HG02642 (cell line): ENCODE data around the gene SBNO2.
A peak's percentile ranks its signal among the peaks of the same experiment; 100 is the strongest.

Source experiments
- ATAC-seq: cut with Tn5 transposase; IDR thresholded peaks from one replicate; pipeline ENCODE4 v1.9.1; 2021; ENCODE audit warnings: mild to moderate bottlenecking; ENCODE audit not compliant: unreplicated experiment, poor library complexity

SBNO2 gene

DNA sequence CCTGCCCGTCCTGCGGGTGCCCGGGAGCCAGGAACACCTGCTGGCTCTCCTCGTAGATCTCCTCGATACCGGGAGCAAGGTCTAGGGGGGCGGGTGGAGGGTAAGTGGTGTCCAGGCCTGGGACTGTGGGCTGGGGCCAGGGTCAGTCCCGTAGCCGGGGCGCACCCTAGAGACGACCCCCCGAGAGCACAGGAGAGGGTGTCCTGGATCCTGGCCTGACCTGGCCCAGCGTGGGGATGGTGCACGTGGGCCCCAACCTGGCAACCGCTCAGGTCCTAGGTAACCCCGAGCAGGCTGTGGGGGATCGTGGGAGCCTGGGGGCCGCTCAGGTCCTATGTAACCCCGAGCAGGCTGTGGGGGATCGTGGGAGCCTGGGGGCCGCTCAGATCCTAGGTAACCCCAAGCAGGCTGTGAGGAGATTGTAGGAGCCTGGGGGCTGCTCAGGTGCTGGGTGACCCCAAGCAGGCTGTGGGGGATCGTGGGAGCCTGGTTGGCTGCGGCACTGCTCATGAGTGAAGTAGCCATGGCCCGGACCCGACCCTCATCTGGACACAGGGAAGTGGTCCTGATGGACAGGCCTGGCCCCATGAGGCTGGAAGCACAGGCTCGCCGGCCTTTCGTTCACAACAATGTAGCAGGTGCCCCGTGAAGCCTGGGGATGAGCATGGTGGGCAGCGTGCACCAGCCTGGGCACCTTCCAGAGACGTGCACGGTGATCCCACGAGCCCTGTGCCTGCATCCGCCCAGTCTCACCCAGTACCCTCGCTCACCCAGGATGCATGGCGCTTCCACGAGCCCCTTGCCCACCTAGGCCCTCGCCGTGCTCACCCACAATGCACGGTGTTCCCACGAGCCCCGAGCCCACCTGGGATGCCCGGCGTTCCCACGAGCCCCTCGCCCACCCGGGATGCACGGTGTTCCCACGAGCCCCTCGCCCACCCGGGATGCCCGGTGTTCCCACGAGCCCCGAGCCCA lies 64.1 kb downstream of the SBNO2 start:
- no peak for ATAC-seq

DNA sequence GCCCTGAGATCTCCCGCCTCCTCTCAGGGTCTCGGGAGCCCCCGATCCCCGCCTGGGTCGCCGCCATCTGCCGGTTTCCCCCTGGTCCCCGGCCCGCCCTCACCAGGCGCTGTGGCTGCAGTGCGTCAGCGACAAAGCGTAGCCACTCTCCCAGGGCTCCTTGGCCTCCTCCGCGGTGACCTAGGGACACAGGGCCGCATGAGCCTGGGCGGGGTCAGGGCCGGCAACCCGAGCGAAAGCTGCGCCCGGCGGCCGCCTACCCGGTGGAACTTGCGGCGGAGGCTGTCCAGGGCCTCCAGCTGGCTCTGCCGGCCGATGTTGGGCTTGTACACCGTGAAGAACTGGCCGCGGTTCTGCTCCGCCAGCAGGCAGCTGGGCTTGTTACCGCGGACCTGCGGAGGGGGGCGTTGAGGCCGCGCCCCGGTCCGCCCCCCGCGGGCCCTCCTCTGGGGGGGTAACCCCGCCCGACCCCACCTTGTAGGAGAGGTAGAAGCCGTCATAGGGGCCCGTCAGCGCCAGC lies 65.0 kb downstream of the SBNO2 start:
- ATAC-seq: no peak

DNA sequence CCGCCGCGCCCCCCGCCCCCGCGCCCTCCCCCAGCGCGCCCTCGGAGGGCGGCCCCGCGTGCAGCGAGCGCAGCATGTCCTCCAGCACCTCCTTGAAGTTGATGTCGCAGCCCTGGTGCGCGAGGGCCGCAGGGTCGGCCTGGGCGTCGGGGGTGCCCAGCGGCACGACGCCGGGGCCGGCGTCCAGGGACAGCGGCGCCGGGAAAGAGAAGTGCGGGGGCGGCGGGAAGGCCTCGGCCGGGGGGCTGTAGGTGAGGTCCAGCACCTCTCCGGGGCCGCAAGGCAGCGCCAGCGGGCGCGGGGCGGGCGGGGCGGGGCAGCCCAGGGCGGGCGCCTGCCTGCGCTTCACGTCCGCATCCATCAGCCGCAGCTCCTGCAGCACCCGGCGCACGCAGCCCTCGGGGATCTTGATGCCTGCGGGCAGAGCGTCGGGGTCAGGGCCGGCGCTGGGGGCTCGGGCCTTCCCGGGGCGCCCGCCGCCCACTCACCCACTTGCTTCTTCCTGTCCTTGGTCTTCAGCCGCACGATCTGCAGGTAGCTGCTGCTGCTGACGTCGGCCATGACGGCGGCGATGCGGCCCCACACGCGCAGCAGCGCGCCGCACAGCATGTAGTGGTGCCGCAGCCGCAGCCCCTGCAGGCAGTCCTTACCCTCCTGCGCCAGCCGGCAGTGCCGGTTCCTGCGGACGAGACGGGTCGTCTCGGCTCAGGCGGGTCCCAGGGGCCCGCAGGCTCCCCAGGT lies 65.6 kb downstream of the SBNO2 start:
- no peak for ATAC-seq

DNA sequence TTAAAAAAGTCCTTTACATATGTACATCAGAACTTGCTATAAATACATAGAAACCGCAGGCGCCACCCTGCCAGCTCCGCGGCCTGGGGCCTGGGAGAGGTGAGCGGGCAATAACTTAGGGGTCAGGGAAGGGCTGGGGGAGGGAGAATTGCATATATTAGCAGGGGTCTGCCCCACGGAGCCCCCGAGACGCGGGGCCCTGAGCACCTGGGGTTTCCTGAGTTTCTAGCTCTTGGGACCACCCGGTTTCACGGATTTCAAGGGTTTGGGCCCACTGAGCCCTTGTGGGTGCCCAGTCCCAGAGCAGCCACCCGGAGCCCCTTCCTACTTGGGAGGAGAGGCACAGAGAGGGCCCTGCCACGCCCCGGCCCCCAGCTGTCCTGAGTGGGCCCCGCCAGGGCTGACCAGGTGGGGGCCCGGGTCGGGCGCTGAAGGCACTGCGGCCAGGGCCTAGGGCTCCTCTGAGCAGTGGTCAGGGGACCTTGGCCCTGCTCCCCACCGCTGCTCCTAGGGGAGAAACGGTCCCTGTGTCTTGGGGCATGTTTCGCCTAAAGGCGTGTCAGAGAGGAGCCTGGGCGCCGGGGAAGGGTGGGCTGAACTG lies 66.3 kb downstream of the SBNO2 start:
- no peak for ATAC-seq

DNA sequence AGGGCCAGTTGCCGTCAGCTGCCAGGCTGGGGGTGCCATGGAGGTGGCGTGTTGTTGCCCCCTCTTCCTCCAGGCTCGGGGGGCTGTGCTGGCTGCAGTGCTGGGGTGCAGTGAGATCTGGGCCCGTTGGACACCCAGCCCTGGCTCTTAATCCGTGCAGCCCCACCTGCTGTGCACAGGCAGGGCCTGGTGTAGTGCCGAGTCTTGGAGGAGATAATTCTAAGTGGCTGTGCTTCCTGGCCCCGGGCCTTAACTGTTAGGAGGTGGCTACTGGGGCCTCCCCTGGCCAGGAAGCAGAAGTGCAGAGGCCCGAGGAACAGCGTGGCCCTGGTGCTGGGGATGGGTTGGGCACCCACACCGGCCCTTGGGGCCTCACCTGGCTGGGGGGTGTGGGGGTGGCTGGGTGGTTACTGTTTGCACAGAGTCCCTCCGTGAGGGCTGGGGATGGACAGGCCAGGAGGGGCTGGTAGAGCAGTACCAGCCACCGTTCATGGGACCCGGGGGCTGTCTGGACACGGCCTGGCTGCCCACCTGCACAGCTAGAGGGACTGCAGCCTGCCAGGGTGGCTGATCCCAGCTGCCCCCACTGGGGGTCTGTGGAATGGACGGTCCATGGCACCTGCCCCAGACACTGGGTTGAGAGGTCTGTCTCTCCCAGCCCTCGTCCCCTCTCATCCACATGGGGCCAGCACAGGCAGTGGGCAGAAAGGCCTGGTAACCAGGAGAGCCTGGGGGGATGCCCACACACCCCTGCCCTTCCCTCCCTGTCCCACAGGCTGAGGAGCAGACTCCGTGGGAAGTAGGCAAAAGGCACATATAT lies 67.0 kb downstream of the SBNO2 start:
- no peak for ATAC-seq

DNA sequence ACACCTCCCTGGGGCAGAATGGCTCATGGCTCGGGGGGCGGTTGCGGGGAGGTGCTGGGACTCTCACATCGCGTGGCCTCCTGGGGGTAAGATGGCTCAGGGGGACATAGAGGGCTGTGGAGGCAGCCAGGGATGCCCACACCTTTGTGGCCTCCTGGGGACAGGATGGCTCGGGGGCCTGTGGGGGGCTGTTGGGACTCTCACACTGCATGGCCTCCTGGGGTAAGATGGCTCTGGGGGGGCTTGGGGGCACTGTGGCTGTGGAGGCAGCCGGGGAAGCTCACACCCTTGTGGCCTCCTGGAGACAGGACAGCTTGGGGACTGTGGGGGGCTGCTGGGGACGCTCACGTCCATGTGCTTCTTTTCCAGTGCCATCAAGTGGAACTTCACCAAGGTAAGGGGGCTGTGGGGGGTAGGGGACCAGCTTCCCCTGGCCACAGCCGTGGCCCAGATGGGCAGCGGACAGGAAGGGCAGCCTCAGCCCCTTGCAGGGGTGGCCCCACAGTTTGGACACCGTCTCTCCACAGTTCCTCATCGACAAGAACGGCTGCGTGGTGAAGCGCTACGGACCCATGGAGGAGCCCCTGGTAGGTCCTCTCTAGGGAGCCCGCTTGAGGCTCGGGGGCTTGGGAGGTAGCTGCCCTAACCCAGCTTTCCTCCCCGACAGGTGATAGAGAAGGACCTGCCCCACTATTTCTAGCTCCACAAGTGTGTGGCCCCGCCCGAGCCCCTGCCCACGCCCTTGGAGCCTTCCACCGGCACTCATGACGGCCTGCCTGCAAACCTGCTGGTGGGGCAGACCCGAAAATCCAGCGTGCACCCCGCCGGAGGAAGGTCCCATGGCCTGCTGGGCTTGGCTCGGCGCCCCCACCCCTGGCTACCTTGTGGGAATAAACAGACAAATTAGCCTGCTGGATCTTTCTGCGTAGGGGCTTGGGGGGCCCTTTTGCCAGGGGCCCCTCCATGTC lies 67.9 kb downstream of the SBNO2 start:
- no peak for ATAC-seq

DNA sequence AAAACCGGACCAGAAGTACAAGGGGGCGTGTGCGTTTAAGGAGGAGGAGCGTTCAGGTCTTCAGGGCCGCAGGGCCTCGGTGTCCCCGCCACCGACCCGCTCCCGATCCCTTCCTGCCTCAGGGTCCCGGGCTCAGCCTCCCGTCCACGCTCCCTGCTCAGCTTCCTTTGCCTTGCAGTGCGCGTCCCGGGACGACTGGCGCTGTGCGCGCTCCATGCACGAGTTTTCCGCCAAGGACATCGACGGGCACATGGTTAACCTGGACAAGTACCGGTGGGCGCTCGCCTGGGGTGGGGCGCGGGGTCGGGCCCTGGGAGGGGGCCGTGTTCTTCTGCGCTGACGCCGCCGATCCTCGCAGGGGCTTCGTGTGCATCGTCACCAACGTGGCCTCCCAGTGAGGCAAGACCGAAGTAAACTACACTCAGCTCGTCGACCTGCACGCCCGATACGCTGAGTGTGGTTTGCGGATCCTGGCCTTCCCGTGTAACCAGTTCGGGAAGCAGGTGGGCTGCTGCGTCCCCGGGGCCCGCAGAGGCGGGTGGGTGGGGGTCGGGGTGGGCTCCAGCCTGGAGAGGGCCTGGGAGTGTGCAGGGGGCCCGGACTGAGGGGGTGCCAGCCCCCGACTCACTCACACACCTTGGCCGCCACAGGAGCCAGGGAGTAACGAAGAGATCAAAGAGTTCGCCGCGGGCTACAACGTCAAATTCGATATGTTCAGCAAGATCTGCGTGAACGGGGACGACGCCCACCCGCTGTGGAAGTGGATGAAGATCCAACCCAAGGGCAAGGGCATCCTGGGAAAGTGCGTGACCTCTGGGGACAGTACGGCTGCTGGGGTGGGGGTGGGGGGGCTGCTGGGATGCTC lies 68.8 kb downstream of the SBNO2 start:
- no peak for ATAC-seq

DNA sequence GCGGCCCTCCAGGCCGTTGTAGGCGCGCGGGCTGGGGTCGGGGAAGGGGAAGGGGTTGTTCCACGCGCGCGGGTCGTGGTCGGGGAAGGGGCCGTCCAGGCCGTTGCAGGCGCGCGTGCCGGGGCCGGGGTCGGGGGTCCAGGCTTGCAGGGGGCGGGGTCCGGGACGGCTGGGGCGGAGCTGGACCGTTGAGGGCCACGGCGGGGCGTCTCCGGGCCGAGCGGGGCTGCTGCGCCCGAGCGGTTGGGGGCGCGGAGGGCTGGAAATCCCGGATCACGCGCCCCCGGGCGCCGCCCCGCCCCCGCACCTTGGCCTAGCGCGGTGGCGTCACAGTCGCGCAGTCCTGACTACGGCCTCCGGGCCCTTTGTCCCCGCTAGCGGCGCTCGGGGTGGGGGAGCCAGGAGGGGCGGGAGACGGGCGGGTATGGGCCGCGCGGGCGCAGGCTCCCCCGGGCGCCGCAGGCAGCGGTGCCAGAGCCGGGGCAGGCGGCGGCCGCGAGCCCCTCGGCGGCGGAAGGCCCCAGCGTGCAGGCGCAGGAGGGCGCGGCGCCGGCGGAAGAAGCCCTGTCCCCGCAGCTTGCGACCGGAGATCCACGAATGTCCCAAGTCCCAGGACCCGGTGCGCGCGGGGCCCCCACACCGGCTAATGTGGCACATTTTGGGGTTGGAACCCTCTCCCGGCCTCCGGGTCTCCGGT lies 69.6 kb downstream of the SBNO2 start:
- ATAC-seq: peak; percentile 37

DNA sequence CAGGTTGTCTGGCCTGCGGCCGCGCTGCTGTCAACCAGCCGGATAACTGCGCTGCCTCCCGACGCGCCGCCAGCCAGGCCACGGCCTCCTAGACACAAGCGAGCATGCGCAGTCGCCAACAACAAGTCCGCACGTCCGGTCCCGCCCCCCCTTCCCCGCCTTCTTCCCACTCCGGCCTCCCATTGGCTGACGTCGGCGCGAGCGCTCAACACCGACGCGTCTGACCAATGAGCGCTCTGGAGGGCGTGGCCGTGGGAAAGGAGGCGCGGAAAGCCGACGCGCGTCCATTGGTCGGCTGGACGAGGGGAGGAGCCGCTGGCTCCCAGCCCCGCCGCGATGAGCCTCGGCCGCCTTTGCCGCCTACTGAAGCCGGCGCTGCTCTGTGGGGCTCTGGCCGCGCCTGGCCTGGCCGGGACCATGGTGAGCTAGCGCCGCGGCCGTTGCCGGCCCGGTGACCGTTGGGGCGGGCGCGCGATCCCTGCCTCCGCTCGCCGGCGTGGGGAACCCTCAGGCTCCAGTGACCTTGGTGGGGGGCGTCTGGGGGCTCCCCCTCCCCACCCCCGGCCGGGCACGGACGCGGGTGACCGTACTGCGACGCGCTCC lies 70.3 kb downstream of the SBNO2 start, which contains the start of gene GPX4:
TSS of gene GPX4 (plus strand) at position 287 of the 603 bp plus-strand sequence. CDS start at position 337, 50 bp downstream.
- ATAC-seq: peak; percentile 80

DNA sequence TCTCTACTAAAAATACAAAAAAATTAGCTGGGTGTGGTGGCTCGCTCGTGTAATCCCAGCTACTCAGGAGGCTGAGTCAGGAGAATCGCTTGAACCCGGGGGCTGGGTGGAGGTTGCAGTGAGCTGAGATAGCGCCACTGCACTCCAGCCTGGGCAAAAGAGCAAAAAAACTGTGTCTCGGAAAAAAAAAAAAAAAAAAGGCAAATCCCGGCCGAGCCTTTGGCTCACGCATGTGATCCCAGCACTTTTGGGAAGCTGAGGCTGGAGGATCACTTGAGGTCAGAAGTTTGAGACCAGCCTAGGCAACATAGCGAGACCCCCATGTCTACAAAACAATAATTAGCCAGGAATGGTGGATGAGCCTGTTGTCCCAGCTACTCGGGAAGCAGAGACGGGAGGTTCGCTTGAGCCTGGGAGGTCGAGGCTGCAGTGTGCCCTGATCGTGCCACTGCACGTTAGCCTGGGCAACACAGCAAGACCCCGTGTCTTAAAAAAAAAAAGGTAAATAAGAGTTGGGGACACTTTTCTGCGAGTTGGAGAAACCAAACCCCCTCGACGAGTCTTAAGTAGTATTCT lies 70.8 kb downstream of the SBNO2 start:
- ATAC-seq: no peak

DNA sequence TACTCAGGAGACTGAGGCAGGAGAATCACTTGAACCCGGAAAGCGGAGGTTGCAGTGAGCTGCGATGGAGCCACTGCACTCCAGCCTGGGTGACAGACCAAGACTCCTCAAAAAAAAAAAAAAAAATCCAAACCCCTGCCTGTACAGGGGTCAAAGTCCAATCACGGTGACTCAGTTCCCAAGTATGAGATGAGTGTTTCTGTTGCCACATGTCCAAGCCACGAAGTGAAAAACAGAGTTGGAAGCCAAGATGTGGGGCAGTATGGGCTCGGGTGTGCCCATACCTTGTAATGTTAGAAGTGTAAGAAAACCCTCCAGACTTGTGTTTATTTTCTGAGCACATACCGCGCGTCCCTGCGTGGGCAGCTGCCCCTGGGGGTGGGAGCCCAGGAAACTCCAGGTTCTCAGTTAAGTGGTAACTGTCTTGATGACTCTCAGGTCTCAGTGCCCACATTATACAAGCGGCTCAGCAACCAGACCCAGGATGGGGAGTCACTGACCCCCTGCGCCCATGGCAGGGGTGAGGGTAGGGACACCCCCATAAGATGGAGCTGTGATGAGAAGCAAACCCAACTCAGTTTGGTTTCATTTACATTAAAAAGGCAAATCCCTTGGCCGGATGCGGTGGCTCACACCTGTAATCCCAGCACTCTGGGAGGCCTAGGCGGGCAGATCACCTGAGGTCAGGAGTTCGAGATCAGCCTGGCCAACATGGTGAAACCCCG lies 71.5 kb downstream of the SBNO2 start:
- ATAC-seq: no peak

DNA sequence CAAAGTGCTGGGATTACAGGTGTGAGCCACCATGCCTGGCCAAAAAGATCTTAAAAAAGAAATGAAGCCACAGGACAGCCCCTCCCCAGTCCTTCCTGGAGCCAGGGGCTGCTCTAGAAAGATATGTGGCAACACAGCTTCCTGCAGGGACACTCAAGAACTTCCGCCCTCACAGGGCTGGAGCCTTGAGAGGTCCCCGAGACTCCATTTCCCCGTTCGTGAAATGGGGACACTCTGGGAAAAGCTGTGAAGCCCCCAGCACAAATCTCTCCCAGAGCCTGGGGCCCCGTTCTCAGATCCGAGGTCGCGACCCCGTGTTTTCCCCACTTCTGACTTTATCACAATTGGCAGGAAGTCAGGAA lies 72.8 kb downstream of the SBNO2 start:
- ATAC-seq: no peak

DNA sequence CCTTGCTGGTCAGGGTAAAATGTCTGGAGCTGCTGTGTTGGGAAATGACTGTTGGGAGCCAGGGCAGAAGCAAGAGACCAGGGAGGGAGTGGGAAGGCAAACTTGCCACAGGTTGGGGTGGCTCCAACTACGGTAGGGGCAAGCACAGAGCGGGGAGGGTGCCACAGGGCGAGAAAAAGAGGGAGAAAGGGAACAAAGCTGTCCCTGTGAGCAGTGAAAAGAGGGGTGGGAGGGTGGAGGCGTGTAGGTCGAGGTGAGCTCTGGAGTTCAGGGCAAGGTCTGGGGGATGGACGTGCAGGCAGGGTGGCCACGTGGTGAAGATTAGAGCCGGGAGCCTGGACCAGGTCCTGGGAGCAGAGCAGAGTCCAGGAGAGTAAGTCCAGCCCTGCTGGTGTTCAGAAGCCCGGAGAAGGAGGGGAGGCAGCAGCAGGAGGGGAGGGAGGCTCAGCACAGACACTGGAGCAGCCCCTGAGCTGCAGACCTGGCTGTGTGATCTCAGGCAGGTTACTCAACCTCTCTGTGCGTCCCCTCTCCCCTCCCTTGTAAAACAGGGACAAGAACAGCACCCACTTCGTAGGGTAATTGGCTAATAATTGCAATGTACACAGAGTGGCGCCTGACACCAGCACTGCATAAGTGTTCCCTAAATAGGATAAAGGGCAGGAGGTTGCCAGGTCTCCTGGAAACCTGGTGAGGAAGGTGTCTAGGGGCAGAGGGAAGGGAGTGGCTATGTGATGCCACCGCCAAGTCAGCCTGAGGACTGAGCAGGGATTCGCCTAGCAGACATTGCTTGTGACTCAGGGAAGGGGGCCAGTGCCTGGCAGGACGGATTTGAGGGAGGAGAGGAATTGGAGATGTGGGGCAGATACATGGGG lies 75.7 kb downstream of the SBNO2 start:
- ATAC-seq: no peak

DNA sequence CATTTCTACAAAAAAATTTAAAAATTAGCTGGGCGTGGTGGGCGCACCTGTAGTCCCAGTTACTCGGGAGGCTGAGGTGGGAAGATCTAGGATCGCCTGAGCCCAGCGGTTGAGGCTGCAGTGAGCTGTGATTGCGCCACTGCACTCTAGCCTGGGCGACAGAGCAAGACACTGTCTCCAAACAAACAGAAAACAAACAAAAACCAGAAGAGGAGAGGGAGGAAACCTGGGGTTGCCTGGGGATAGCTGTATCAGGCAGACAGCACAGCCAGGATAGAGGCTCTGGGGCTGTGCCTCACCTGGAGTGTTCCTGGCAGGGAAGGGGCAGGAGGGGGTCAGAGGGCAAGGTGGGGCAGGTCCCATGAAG lies 76.3 kb downstream of the SBNO2 start:
- ATAC-seq: no peak
